H1 (cell line): ENCODE measurements around the gene GNA12. TPM values are rescaled to one million over a fixed set of nuclear protein-coding genes. Genes with fewer than 3 reads are reported as not detected.

Experiments used
- ASH2L ChIP-seq: fragments of 200-600, 300-600 bp; sonication (generic); IDR thresholded peaks from one replicate; pipeline ENCODE4 v1.7.1; 2017; ENCODE audit warnings: low read length
- CHD7 ChIP-seq: fragments of 300-600 bp; sonication (generic); IDR thresholded peaks from 2 replicates; pipeline ENCODE4 v1.7.1; 2012; ENCODE audit warnings: low read length, moderate library complexity, mild to moderate bottlenecking, inconsistent platforms; ENCODE audit not compliant: insufficient replicate concordance
- GABPA ChIP-seq: IDR thresholded peaks from 2 replicates; pipeline ENCODE4 v1.6.1; 2011; ENCODE audit warnings: mild to moderate bottlenecking, low read length, moderate library complexity, borderline replicate concordance; ENCODE audit not compliant: insufficient read depth
- HDAC2 ChIP-seq, 2 experiments: fragments of 300-600 bp in 1 of 2; sonication (generic) in 1 of 2; IDR thresholded peaks; 2 replicates each; pipeline ENCODE4 v1.6.1; 2011 to 2012; ENCODE audit warnings: low read depth in 2 of 2, low read length in 2 of 2, mild to moderate bottlenecking in 2 of 2, moderate library complexity in 2 of 2, borderline replicate concordance in 1 of 2, inconsistent platforms in 1 of 2
- POLR2A ChIP-seq, 2 experiments: IDR thresholded peaks; 1 replicate in 1 of 2; 2 replicates in 1 of 2; pipeline ENCODE4 v1.6.1; 2011; ENCODE audit warnings: low read depth in 2 of 2, low read length in 2 of 2, mild to moderate bottlenecking in 2 of 2; ENCODE audit errors: control extremely low read depth in 1 of 2
- polyA plus RNA-seq, 7 experiments: library from polyadenylated mRNA; depleted of rRNA in 3 of 7; stranded (reverse) in 5 of 7; unstranded in 2 of 7; fragments of >200 nt in 5 of 7; fragments of 200-250 nt in 2 of 7; gene quantifications; 1 replicate in 5 of 7; 2 replicates in 1 of 7; 4 replicates in 1 of 7; pipeline versions ENCODE4 v1.2.1 to v1.2.3, GENCODE V29; 2011 to 2013; ENCODE audit warnings: missing spikeins in 2 of 7, mixed read lengths in 2 of 7
- total RNA-seq: library from RNA; stranded (reverse); fragmentation: NEBNext Ultra II Directional; extraction: Animal tissue kit (Norgen Biotek cat#: 25700); gene quantifications from 2 replicates; pipeline ENCODE4 v1.2.1, GENCODE V29; 2021

The GNA12 gene
- total and polyA plus RNA-seq, 2 of the 8 experiments (the other 6 are each of a cell fraction or from before 2014, with no cell fraction given) = 96.5 to 109 TPM

- TF ChIP-seq CHD7 (no peak), ASH2L (no peak), HDAC2 (IDR thresholded peaks at IDR 0.05; ENCODE audit: borderline replicate concordance in 1 of 2, low read depth in 2 of 2, low read length in 2 of 2) (no peak), POLR2A (IDR thresholded peaks at IDR 0.05; ENCODE audit: control extremely low read depth in 1 of 2, low read depth in 2 of 2, low read length in 2 of 2) (no peak), GABPA (no peak)
Measured at GRCh38 chr7:2861509-2861908, 17.4 kb upstream of the GNA12 start (continued).
